ENCODE measurements around the gene PPFIA1. TPM values are rescaled to one million over a fixed set of nuclear protein-coding genes. Genes with fewer than 3 reads are reported as not detected.

Gene PPFIA1
- total RNA-seq, 1 experiment from 2014 or later = 19.8 TPM

DNA sequence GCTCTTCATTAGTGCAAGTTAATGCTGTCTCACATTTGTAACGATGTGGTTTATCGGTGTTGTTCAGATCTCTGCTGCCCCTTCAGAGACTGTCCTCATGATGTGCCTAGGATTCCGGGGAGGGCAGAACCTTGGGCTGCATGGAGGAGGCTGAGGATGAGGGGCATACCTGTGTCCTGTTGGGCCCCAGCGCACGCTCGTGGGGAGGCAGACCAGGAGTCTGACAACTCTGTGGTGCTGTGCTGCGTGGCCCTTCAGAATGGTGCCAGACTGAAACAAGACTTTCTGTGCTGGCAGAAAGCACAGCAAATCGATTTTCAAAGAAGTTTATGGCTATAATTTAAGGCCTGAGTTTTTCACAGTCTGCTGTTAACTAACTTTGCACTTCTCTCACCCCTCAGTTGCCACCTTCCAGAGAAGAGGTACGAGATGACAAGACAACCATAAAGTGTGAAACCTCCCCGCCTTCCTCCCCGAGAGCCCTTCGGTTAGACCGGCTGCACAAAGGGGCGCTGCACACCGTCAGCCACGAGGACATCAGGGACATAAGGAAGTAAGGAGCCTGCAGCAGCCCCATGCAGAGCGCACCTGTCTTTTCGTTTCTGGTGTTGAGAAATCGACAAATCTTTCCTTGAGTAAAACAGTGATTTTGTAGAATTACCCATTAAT is 83.5 kb downstream of the PPFIA1 start:
- Histone ChIP-seq H3K4me3 (no peak overlapping the region), H3K27me3 (no peaks in the 10 kb centered on the region), H3K9me3 (no peaks in the 10 kb centered on the region), H3K36me3 (peaks cover 53% of the 10 kb centered on the region)
- DNase-seq = no peak

DNA sequence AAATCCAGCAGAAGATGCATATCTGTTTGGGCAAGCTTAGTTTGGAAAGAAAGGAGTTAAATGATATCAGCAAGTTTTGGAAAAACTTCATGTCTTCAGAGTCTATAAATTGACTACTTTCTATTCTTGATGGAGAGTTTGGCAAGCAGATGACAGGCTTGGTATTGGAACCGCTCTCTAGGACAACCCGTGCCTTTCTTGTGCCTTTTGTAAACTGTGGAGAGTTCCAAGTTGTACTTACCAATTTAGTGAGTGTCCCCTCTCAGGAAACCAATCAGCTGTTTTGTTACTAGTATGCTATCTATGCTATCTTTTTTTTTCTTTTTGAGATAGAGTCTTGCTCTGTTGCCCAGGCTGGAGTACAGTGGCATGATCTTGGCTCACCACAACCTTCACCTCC is 84.1 kb downstream of the PPFIA1 start:
- H3K36me3 ChIP-seq = peaks cover 56% of the 10 kb centered on the region
- H3K9me3 ChIP-seq = no peaks in the 10 kb centered on the region
- no peaks in the 10 kb centered on the region for H3K27me3 ChIP-seq

GRCh38 chr11:70358753-70359152 is 88.3 kb downstream of the PPFIA1 start:
- no peak for DNase-seq
- no peaks in the 10 kb centered on the region for H3K27me3 ChIP-seq
- H3K4me3 ChIP-seq = no peak overlapping the region
- peaks cover 65% of the 10 kb centered on the region for H3K36me3 ChIP-seq
- H3K9me3 ChIP-seq = no peaks in the 10 kb centered on the region

More for the DNA sequence above, 84.1 kb downstream of the PPFIA1 start:
- H3K4me3 ChIP-seq = no peak overlapping the region
- DNase-seq = no peak

DNA sequence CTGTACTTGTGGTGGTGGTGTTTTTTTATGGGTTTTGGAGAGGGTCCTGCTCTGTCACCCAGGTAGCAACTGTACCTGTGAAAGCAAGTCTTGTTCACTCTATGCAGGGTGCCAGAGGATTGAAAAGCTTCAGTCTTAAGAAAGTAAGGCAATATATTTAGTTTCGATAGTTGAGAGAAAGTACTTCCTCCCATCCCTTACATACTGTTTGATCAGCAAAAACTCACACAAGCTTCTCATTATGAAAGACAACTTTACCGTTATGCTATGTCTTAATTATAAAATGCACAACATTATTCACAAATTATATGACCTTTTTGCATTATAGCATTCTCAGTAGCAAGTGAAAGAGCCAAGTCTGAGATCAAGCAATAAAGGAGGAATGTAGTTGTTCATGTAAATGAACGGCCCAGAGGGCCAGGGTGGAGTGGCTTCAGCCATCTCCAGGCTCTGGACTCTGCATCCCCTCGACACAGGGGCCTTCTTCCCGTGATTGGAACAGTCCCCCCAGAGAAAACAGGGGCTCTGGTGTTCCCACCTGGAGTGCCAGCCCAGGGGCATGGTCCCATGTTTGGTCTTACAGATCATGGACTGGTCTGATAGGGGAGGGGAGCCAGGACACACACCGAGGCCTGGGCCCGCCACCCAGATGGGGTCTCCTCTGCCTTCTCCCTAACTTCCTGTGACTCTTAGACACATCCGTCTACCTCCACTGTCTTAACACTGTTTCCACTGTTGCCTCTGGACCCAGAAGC is 89.1 kb downstream of the PPFIA1 start:
- no peaks in the 10 kb centered on the region for H3K9me3 ChIP-seq
- H3K4me3 ChIP-seq = no peak overlapping the region
- H3K36me3 ChIP-seq = peaks cover 68% of the 10 kb centered on the region
- no peak for DNase-seq
- H3K27me3 ChIP-seq = no peaks in the 10 kb centered on the region

- Histone ChIP-seq H3K4me3 (no peak overlapping the region), H3K27me3 (no peaks in the 10 kb centered on the region), H3K36me3 (peaks cover 69% of the 10 kb centered on the region), H3K9me3 (no peaks in the 10 kb centered on the region)
- DNase-seq = no peak
These were observed 89.7 kb downstream of the PPFIA1 start for GRCh38 chr11:70360211-70360610.

DNA sequence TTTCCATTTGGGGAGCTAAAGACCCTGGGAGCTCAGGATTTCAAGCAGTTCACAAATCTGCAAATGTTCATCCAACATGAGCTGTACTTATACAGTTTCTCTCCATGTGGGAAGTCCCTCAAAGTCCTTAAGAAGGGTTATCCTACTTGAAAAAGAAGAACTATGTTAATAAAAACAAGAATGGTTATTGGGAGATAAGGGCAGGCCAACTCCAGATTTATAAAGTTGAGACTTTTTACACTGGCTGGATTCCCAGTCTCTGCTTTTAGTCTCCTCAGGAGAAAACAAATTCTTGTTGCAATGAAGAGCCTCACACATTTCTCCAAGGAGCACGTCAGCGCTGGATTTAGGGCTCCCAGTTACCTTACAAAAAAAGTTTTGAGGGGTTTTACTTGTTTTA is 93.7 kb downstream of the PPFIA1 start:
- no peaks in the 10 kb centered on the region for H3K27me3 ChIP-seq

GRCh38 chr11:70364745-70365543 is 94.5 kb downstream of the PPFIA1 start:
- no peak overlapping the region for H3K4me3 ChIP-seq
- H3K36me3 ChIP-seq = peaks cover 63% of the 10 kb centered on the region
- DNase-seq = no peak
- no peaks in the 10 kb centered on the region for H3K27me3 ChIP-seq
- H3K9me3 ChIP-seq = no peaks in the 10 kb centered on the region

More for the DNA sequence above, 93.7 kb downstream of the PPFIA1 start:
- no peaks in the 10 kb centered on the region for H3K9me3 ChIP-seq
- no peak overlapping the region for H3K4me3 ChIP-seq
- H3K36me3 ChIP-seq = peaks cover 67% of the 10 kb centered on the region
- no peak for DNase-seq

- H3K4me3 ChIP-seq = no peak overlapping the region
- peaks cover 58% of the 10 kb centered on the region for H3K36me3 ChIP-seq
- no peak for DNase-seq
- no peaks in the 10 kb centered on the region for H3K27me3 ChIP-seq
- H3K9me3 ChIP-seq = no peaks in the 10 kb centered on the region
These were observed 95.0 kb downstream of the PPFIA1 start for GRCh38 chr11:70365544-70365927.

- peak; percentile 31 for DNase-seq
- peaks cover 56% of the 10 kb centered on the region for H3K36me3 ChIP-seq
- H3K4me3 ChIP-seq = no peak overlapping the region
- no peaks in the 10 kb centered on the region for H3K27me3 ChIP-seq
- H3K9me3 ChIP-seq = no peaks in the 10 kb centered on the region
These were observed 96.6 kb downstream of the PPFIA1 start for GRCh38 chr11:70367071-70367470.

- Histone ChIP-seq H3K9me3 (no peaks in the 10 kb centered on the region), H3K27me3 (no peaks in the 10 kb centered on the region), H3K36me3 (peaks cover 58% of the 10 kb centered on the region), H3K4me3 (no peak overlapping the region)
- no peak for DNase-seq
These were observed 98.5 kb downstream of the PPFIA1 start for GRCh38 chr11:70368961-70369360.

- DNase-seq = no peak
- peaks cover 45% of the 10 kb centered on the region for H3K36me3 ChIP-seq
These were observed 100.8 kb downstream of the PPFIA1 start for GRCh38 chr11:70371241-70371640.

GRCh38 chr11:70372076-70372475 is 101.6 kb downstream of the PPFIA1 start:
- Histone ChIP-seq H3K9me3 (no peaks in the 10 kb centered on the region), H3K4me3 (no peak overlapping the region), H3K27me3 (no peaks in the 10 kb centered on the region), H3K36me3 (peaks cover 39% of the 10 kb centered on the region)
- DNase-seq = no peak

More at GRCh38 chr11:70371241-70371640, 100.8 kb downstream of the PPFIA1 start:
- Histone ChIP-seq H3K9me3 (no peaks in the 10 kb centered on the region), H3K4me3 (no peak overlapping the region), H3K27me3 (no peaks in the 10 kb centered on the region)

DNA sequence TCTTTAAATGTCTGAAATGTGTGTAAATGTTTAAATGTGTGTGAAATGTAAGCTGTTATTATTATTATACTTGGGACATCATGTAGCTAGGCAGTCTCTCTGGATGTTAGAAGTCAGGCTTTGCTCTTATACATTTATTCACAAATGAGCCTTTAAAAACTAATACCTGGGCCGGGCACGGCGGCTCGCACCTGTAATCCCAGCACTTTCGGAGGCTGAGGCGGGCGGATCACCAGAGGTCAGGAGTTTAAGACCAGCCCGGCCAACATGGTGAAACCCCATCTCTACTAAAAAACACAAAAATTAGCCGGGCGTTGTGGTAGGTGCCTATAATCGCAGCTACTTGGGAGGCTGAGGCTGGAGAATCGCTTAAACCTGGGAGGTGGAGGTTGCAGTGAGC is 106.1 kb downstream of the PPFIA1 start:
- Histone ChIP-seq H3K4me3 (no peak overlapping the region), H3K27me3 (no peaks in the 10 kb centered on the region), H3K9me3 (no peaks in the 10 kb centered on the region), H3K36me3 (peaks cover 43% of the 10 kb centered on the region)
- DNase-seq = no peak

- no peak overlapping the region for H3K4me3 ChIP-seq
- no peaks in the 10 kb centered on the region for H3K27me3 ChIP-seq
- DNase-seq = no peak
- H3K36me3 ChIP-seq = peaks cover 45% of the 10 kb centered on the region
- no peaks in the 10 kb centered on the region for H3K9me3 ChIP-seq
These were observed 107.2 kb downstream of the PPFIA1 start for GRCh38 chr11:70377645-70378044.

DNA sequence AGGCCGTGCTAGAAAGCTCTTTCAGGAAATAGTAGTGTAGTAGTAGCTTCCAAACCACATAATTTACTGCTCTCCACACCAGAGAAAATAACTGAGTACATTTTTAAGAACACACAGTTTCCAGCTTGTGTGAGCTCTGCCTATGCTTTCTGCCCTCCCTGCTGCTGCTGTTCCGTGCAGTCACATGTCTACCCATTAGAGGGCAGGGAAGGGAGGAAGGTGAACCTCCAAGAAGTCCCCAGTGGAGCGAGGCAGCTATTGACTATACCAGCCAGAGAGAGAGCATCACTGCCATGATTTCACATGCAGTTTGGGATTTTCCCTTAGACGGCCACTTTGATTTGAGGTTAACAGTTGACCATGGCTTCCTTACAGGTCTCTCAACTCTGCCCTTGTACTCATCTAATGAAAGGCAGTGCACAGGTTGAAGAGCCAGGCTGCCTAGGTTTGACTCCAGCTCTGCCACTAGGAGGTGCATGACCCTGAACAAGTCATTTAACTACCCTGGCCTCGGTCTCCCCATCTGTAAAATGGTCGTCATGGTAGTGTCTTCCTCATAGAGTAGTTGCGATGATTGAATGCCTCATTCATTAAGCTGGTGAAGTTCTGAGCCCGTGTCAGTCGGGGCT is 108.1 kb downstream of the PPFIA1 start:
- Histone ChIP-seq H3K36me3 (peaks cover 35% of the 10 kb centered on the region), H3K9me3 (no peaks in the 10 kb centered on the region), H3K27me3 (no peaks in the 10 kb centered on the region), H3K4me3 (no peak overlapping the region)
- DNase-seq = no peak

DNA sequence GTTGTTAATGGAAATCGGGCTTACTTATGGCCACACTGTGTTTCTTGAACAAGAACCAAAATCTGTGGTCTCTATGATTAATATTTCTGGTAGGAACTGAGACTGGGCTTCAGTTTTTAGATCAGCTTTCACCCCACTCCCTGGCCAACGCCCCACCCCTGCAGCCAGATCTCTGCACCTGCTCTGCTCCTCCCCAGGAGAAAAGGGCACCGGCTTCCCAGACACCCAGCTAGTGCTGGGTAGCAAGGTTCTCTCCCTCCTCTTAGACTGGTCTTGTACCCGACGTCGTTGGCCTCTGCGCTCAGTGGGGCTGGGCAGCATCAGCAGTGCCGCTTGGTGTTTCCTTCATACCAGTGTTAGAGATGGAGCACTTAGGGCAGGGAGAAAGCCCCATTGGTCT is 110.9 kb downstream of the PPFIA1 start:
- H3K4me3 ChIP-seq = no peak overlapping the region
- no peaks in the 10 kb centered on the region for H3K27me3 ChIP-seq
- peaks cover 40% of the 10 kb centered on the region for H3K36me3 ChIP-seq
- DNase-seq = no peak
- no peaks in the 10 kb centered on the region for H3K9me3 ChIP-seq

Data from MG63 (cell line).